Measurements from ENCODE around the gene CLPTM1L.

The CLPTM1L gene

DNA sequence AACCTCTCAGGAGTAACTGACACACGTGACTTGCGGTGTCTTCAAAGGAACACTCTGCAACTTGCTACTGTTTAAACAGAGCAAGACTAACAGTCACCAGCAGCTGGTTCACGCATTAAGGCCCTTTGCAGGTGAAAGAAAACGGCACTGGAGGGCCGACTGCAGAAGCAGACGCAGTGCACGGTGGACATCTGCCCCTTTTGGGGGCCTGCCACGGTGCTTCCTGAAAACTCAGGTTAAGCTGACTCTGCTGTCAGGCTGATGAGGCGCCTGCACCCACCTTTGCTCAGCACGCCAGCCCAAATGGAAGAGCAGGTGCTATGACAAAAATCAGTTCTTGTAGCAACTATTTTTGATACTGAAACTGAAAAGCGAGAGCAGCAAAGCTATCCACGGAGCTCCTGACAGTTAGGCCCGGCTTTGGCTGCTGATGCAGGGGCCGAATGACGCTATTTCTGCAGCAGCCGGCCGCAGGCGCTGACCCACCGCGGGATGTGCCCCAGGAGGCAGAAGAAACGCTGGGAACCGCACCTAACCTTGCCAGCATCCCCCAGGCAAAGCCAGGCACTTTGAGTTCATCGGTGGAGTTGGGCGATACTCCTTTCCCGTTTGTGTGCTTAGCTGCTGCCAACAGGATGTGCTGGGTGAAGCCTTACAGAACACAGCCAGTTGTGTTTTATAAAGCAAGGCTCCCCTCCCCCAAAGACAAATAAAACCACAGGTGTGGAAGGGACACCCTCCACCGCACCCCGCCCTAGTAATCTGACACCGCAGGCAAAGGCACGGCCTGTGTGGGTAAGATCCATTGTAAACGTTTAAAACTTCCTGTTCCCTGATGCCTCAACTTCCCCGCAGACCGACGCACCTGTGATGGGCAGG lies 29.0 kb downstream of the CLPTM1L start:
- ATAC-seq (ENCODE audit: low read depth) (peak; percentile 90), DNase-seq (ENCODE audit: low spot score) (peak; percentile 93)
- no peak overlapping the region for H3K4me3 ChIP-seq (ENCODE audit: severe bottlenecking)
- H3K9me3 ChIP-seq (ENCODE audit: severe bottlenecking), result no peaks in the 10 kb centered on the region
- no peaks in the 10 kb centered on the region for H3K27me3 ChIP-seq (ENCODE audit: insufficient read depth, poor library complexity, severe bottlenecking)
- peaks cover 38% of the 10 kb centered on the region for H3K36me3 ChIP-seq (ENCODE audit: low read depth)
- H3K4me1 ChIP-seq (ENCODE audit: insufficient read depth, poor library complexity, severe bottlenecking), result peaks cover 21% of the 10 kb centered on the region
- H3K27ac ChIP-seq (ENCODE audit: poor library complexity, severe bottlenecking), result peak overlapping the region; percentile 88
- TF ChIP-seq, protein P1, sequence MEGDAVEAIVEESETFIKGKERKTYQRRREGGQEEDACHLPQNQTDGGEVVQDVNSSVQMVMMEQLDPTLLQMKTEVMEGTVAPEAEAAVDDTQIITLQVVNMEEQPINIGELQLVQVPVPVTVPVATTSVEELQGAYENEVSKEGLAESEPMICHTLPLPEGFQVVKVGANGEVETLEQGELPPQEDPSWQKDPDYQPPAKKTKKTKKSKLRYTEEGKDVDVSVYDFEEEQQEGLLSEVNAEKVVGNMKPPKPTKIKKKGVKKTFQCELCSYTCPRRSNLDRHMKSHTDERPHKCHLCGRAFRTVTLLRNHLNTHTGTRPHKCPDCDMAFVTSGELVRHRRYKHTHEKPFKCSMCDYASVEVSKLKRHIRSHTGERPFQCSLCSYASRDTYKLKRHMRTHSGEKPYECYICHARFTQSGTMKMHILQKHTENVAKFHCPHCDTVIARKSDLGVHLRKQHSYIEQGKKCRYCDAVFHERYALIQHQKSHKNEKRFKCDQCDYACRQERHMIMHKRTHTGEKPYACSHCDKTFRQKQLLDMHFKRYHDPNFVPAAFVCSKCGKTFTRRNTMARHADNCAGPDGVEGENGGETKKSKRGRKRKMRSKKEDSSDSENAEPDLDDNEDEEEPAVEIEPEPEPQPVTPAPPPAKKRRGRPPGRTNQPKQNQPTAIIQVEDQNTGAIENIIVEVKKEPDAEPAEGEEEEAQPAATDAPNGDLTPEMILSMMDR (IDR thresholded peaks at IDR 0.05; ENCODE audit: poor library complexity, severe bottlenecking), result no peak

DNA sequence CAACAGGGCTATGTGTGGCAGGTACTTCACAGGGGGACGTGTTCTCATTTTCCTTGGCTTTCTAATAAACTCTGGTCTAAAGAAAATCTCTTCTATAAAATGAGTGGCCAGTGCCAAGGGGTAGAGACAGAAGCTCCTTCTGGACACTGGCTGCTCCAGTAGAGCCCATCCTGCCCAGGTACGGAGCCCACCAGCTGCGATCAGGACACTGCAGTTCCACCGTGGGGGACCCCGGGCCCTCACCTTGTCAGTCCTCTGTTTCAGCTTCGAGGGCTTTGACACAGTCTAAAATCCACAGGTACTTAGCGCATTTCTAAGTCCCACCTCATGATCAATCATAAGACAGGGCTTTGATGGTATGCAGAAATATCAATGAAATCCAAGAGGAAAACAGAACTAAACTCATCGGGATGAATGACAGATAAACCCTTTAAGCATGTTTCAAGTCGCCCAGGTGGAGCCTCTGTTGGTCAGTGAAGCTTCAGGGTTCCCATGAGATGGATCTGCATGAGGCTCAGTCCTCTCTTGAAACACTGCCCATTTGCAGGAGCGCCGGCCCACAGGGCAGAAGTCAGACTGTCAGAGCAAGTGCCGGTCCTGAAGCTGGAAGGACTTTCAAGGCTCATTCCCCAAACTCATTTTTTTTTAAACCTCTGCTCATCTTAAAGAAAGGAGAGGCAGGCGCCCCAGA lies 29.7 kb downstream of the CLPTM1L start:
- no peak for ATAC-seq (ENCODE audit: low read depth)
- H3K4me3 ChIP-seq (ENCODE audit: severe bottlenecking), result no peak overlapping the region

DNA sequence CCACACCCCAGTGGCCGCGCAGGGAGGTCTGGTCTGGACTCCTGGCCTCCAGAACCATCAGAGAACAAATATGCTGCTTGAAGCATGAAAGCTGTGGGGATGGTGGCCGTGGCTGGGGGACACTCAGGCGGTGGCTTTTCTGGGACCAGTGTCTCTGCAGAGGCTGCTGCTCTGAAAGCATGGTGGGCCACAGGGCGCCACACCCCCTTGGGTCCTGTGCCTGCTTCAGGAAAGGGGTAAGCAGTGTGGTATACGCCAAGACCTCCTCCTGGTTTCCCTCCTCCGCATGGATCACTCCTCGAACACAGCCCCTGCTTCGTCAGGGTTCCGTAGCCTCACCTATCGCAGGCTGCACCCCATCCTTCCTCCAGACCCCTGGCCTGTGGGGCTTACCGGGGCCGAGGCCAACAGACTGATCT lies 30.3 kb downstream of the CLPTM1L start:
- Histone ChIP-seq H3K27me3 (ENCODE audit: insufficient read depth, poor library complexity, severe bottlenecking) (no peaks in the 10 kb centered on the region), H3K27ac (ENCODE audit: poor library complexity, severe bottlenecking) (no peak overlapping the region), H3K9me3 (ENCODE audit: severe bottlenecking) (no peaks in the 10 kb centered on the region), H3K4me3 (ENCODE audit: severe bottlenecking) (no peak overlapping the region), H3K36me3 (ENCODE audit: low read depth) (peaks cover 24% of the 10 kb centered on the region), H3K4me1 (ENCODE audit: insufficient read depth, poor library complexity, severe bottlenecking) (peaks cover 21% of the 10 kb centered on the region)
- TF ChIP-seq, protein P1 (IDR thresholded peaks at IDR 0.05; ENCODE audit: poor library complexity, severe bottlenecking), result no peak
- ATAC-seq (ENCODE audit: low read depth), result no peak
- no peak for DNase-seq (ENCODE audit: low spot score)

More for the DNA sequence above, 29.7 kb downstream of the CLPTM1L start:
- peak overlapping the region; percentile 88 for H3K27ac ChIP-seq (ENCODE audit: poor library complexity, severe bottlenecking)
- no peaks in the 10 kb centered on the region for H3K9me3 ChIP-seq (ENCODE audit: severe bottlenecking)
- H3K4me1 ChIP-seq (ENCODE audit: insufficient read depth, poor library complexity, severe bottlenecking), result peaks cover 21% of the 10 kb centered on the region
- no peak for DNase-seq (ENCODE audit: low spot score)
- peaks cover 30% of the 10 kb centered on the region for H3K36me3 ChIP-seq (ENCODE audit: low read depth)
- TF ChIP-seq, protein P1 (IDR thresholded peaks at IDR 0.05; ENCODE audit: poor library complexity, severe bottlenecking), result no peak
- no peaks in the 10 kb centered on the region for H3K27me3 ChIP-seq (ENCODE audit: insufficient read depth, poor library complexity, severe bottlenecking)

DNA sequence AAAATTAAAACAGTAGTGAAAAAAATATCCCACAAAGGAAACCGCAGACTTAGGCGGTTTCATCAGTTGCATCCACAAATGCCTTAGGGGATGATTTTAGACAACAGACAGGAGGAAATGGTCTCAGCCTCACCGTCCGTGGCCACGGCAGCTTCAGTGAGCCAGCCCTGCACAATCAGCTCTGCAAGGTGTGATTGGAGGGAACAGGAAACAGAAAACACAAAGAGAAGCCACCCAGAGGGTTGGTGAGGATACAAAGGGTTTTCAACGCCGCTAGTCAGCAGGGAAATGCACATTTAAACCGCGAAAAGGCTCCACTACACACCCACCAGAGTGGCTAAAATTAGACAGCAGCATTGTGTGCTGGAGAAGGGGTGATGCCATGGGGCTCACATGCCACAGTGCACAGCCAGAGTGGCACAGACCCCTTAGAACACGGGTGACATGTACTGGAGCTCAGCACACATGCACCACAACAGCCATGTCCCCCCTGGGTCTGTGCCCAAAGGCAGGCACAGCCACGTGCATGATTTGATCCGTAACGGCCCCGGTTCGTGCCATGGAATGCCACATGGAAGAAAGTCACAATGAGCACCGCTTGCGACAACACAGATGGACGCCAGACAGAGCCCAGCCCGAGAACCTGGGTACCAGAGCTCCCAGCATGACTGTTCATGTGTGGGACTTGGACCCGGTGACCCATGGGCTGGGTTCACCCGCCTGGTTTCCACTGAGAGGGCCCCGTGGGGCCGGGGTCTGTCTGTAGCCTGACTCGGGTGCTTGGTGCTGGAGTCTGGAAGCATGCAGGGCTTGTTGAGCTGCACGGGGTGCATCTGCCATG lies 31.7 kb downstream of the CLPTM1L start:
- Histone ChIP-seq H3K4me3 (ENCODE audit: severe bottlenecking) (no peak overlapping the region), H3K36me3 (ENCODE audit: low read depth) (peaks cover 14% of the 10 kb centered on the region), H3K4me1 (ENCODE audit: insufficient read depth, poor library complexity, severe bottlenecking) (peaks cover 21% of the 10 kb centered on the region), H3K27me3 (ENCODE audit: insufficient read depth, poor library complexity, severe bottlenecking) (no peaks in the 10 kb centered on the region), H3K9me3 (ENCODE audit: severe bottlenecking) (no peaks in the 10 kb centered on the region), H3K27ac (ENCODE audit: poor library complexity, severe bottlenecking) (no peak overlapping the region)
- ATAC-seq (ENCODE audit: low read depth) (no peak), DNase-seq (ENCODE audit: low spot score) (peak; percentile 67)
- TF ChIP-seq, protein P1 (IDR thresholded peaks at IDR 0.05; ENCODE audit: poor library complexity, severe bottlenecking), result no peak
